Measurements from ENCODE around the gene IRF9. TPM values are rescaled to one million over a fixed set of nuclear protein-coding genes. Genes with fewer than 3 reads are reported as not detected.

Gene IRF9
- total and polyA plus RNA-seq, 2 of the 13 experiments (the other 11 are each of a cell fraction or from before 2014, with no cell fraction given): 14.9 to 49.7 TPM

- TF ChIP-seq ZBTB39 (CRISPR knock-in tag; IDR thresholded peaks at IDR 0.05): no peak; the same call in 1 of the 2 replicates
- TF ChIP-seq ZNF563 (CRISPR knock-in tag; IDR thresholded peaks at IDR 0.05): peak; percentile 96
- peak; percentile 99 for TF ChIP-seq CREBL2 (CRISPR knock-in tag; IDR thresholded peaks at IDR 0.05; ENCODE audit: borderline replicate concordance)
- no peak; the same call in 1 of the 2 replicates for TF ChIP-seq CBX2 (IDR thresholded peaks at IDR 0.05; ENCODE audit: low read depth, low read length)
- no peak for TF ChIP-seq CBX2 (CRISPR knock-in tag; IDR thresholded peaks at IDR 0.05; ENCODE audit: low read depth)
- TF ChIP-seq ZFP91 (CRISPR knock-in tag; IDR thresholded peaks at IDR 0.05; ENCODE audit: borderline replicate concordance): peak; percentile 89
- TF ChIP-seq SMAD3 (CRISPR knock-in tag; IDR thresholded peaks at IDR 0.05): peak; percentile 79; the same call in 1 of the 2 replicates
- no peak for TF ChIP-seq PLRG1 (conservative IDR thresholded peaks at IDR 0.05)
- peak; percentile 49; the same call in 1 of the 2 replicates for TF ChIP-seq NR2F6 (IDR thresholded peaks at IDR 0.05)
- TF ChIP-seq NR2F6 (CRISPR knock-in tag; IDR thresholded peaks at IDR 0.05): peak; percentile 78
- TF ChIP-seq NAIF1 (CRISPR knock-in tag; IDR thresholded peaks at IDR 0.05; ENCODE audit: borderline replicate concordance): peak; percentile 99
- peak; percentile 91; the same call in 1 of the 2 replicates for TF ChIP-seq ZNF318 (CRISPR knock-in tag; IDR thresholded peaks at IDR 0.05)
- peak; percentile 54; the same call in 1 of the 2 replicates for TF ChIP-seq ESRRA (CRISPR knock-in tag; IDR thresholded peaks at IDR 0.05; ENCODE audit: low read depth)
- TF ChIP-seq PPARG (CRISPR knock-in tag; conservative IDR thresholded peaks at IDR 0.05): 0 out of 2 replicates have a peak, but pooled peaks have one; percentile 67
- TF ChIP-seq SRF (IDR thresholded peaks at IDR 0.05; ENCODE audit: low read depth, low read length): peak; percentile 67
- peak; percentile 90 for TF ChIP-seq ZFX (CRISPR knock-in tag; IDR thresholded peaks at IDR 0.05; ENCODE audit: low read depth)
- peak; percentile 87 for TF ChIP-seq KDM3A (CRISPR knock-in tag; IDR thresholded peaks at IDR 0.05; ENCODE audit: low read depth)
Observed at GRCh38 chr14:24114532-24115421, 46.3 kb upstream of the IRF9 start, which contains the start of the genes DCAF11 and NRL (continued).

Data from HepG2 (cell line).